ENCODE data around the gene CEP131.

Gene CEP131

GRCh38 chr17:81163051-81163695 is 59.6 kb downstream of the CEP131 start:
- DNase-seq (ENCODE audit: low read depth), result no peak
- TF ChIP-seq, protein P1, sequence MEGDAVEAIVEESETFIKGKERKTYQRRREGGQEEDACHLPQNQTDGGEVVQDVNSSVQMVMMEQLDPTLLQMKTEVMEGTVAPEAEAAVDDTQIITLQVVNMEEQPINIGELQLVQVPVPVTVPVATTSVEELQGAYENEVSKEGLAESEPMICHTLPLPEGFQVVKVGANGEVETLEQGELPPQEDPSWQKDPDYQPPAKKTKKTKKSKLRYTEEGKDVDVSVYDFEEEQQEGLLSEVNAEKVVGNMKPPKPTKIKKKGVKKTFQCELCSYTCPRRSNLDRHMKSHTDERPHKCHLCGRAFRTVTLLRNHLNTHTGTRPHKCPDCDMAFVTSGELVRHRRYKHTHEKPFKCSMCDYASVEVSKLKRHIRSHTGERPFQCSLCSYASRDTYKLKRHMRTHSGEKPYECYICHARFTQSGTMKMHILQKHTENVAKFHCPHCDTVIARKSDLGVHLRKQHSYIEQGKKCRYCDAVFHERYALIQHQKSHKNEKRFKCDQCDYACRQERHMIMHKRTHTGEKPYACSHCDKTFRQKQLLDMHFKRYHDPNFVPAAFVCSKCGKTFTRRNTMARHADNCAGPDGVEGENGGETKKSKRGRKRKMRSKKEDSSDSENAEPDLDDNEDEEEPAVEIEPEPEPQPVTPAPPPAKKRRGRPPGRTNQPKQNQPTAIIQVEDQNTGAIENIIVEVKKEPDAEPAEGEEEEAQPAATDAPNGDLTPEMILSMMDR (IDR thresholded peaks at IDR 0.05; ENCODE audit: low read depth, low read length, missing control alignments), result no peak
- H3K4me3 ChIP-seq (ENCODE audit: low read depth, low read length), result no peak overlapping the region

DNA sequence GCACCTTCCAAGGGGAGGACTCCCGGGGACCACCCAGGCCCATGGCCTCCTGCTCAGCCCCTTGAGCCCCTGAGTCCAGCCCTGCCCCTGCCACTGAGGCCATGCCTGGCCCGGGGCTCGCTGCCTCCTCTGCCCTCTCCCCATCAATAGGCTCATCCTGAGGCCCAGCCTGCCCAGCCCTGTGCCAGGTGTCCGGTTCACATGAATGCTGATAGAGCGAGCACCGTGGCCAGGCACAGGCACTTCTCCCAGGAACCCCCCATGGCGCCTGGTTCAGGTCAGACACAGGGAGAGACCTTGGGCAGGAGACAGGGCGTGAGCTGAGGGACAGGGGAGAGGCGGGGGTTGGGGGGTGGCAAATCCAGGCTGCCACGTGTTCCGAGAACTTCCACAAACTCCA is 60.3 kb downstream of the CEP131 start:
- no peak for DNase-seq (ENCODE audit: low read depth)
- TF ChIP-seq, protein P1 (IDR thresholded peaks at IDR 0.05; ENCODE audit: low read depth, low read length, missing control alignments), result no peak
- H3K4me3 ChIP-seq (ENCODE audit: low read depth, low read length), result no peak overlapping the region

DNA sequence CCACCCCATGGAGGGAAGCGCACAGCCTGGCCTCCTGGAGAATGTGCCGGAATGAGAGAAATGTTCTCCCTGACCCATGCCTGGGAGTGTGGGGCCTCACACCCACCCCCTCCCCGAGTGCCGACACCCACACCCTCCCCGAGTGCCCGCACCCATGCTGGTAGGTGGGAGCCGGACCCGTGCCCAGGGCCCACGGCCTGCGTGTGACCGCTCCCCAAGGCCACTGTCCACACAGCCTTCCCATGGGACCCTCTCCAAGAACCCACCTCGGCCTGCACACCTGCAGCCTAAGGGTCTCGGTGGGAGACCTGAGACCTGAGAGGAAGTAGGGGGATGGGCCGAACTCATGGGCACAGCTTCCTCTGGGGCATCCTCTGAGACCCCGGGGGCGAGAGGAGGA is 60.8 kb downstream of the CEP131 start:
- H3K4me3 ChIP-seq (ENCODE audit: low read depth, low read length), result no peak overlapping the region
- DNase-seq (ENCODE audit: low read depth), result no peak
- TF ChIP-seq, protein P1 (IDR thresholded peaks at IDR 0.05; ENCODE audit: low read depth, low read length, missing control alignments), result no peak

- TF ChIP-seq, protein P1 (IDR thresholded peaks at IDR 0.05; ENCODE audit: low read depth, low read length, missing control alignments), result no peak
- no peak overlapping the region for H3K4me3 ChIP-seq (ENCODE audit: low read depth, low read length)
- DNase-seq (ENCODE audit: low read depth), result no peak
Observed at GRCh38 chr17:81161536-81161935, 61.2 kb downstream of the CEP131 start.

- DNase-seq (ENCODE audit: low read depth), result no peak
- no peak overlapping the region for H3K4me3 ChIP-seq (ENCODE audit: low read depth, low read length)
- TF ChIP-seq, protein P1 (IDR thresholded peaks at IDR 0.05; ENCODE audit: low read depth, low read length, missing control alignments), result no peak
Observed at GRCh38 chr17:81160747-81161453, 61.9 kb downstream of the CEP131 start.

- TF ChIP-seq, protein P1 (IDR thresholded peaks at IDR 0.05; ENCODE audit: low read depth, low read length, missing control alignments), result no peak
- H3K4me3 ChIP-seq (ENCODE audit: low read depth, low read length), result no peak overlapping the region
- DNase-seq (ENCODE audit: low read depth), result no peak
Observed at GRCh38 chr17:81160306-81160705, 62.5 kb downstream of the CEP131 start.

Measured in GM12864 (cell line).